Measurements from ENCODE around the gene PRAME.

- TF ChIP-seq, protein P1, sequence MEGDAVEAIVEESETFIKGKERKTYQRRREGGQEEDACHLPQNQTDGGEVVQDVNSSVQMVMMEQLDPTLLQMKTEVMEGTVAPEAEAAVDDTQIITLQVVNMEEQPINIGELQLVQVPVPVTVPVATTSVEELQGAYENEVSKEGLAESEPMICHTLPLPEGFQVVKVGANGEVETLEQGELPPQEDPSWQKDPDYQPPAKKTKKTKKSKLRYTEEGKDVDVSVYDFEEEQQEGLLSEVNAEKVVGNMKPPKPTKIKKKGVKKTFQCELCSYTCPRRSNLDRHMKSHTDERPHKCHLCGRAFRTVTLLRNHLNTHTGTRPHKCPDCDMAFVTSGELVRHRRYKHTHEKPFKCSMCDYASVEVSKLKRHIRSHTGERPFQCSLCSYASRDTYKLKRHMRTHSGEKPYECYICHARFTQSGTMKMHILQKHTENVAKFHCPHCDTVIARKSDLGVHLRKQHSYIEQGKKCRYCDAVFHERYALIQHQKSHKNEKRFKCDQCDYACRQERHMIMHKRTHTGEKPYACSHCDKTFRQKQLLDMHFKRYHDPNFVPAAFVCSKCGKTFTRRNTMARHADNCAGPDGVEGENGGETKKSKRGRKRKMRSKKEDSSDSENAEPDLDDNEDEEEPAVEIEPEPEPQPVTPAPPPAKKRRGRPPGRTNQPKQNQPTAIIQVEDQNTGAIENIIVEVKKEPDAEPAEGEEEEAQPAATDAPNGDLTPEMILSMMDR (IDR thresholded peaks at IDR 0.05): no peak
- no peak for TF ChIP-seq POLR2A (IDR thresholded peaks at IDR 0.05)
These were observed 51.3 kb downstream of the PRAME start for GRCh38 chr22:22507743-22508273.
